ENCODE measurements around the gene TMEM63B. TPM values are rescaled to one million over a fixed set of nuclear protein-coding genes. Genes with fewer than 3 reads are reported as not detected.

The TMEM63B gene
- total RNA-seq, 4 donors from 2014 or later: 73.4 to 91.2 (median 87.7) TPM

GRCh38 chr6:44166116-44166515, 38.8 kb downstream of the TMEM63B start:
- intact Hi-C loops (cut with DNase I; ENCODE audit: low total_unique reads): no loop called here
- TF ChIP-seq CTCF (IDR thresholded peaks at IDR 0.05) (no peak), POLR2A (IDR thresholded peaks at IDR 0.05) (no peak)
- no peak overlapping the region for H3K4me3 ChIP-seq (ENCODE audit: low read depth, poor library complexity, severe bottlenecking)
- no peak for DNase-seq (ENCODE audit: low spot score in 2 of 2)
- 74 to 75% methylated on average over 7 of the region's 7 CpGs for WGBS, 2 donors

- no peak for DNase-seq (ENCODE audit: low spot score in 2 of 2)
- intact Hi-C loops (cut with DNase I; ENCODE audit: low total_unique reads): no loop called here
- TF ChIP-seq POLR2A (IDR thresholded peaks at IDR 0.05): no peak
- no peak for TF ChIP-seq CTCF (IDR thresholded peaks at IDR 0.05)
- no peak overlapping the region for H3K4me3 ChIP-seq (ENCODE audit: low read depth, poor library complexity, severe bottlenecking)
- 55 to 66% methylated on average over 16 of the region's 16 CpGs for WGBS, 2 donors
Measured at GRCh38 chr6:44166591-44167184, 39.3 kb downstream of the TMEM63B start.

GRCh38 chr6:44167567-44167966, 40.2 kb downstream of the TMEM63B start:
- TF ChIP-seq CTCF (IDR thresholded peaks at IDR 0.05): no peak
- no peak overlapping the region for H3K4me3 ChIP-seq (ENCODE audit: low read depth, poor library complexity, severe bottlenecking)
- DNase-seq (ENCODE audit: low spot score in 2 of 2): no peak
- intact Hi-C loops (cut with DNase I; ENCODE audit: low total_unique reads): no loop called here
- 96 to 100% methylated on average over 1 of the region's 1 CpG for WGBS, 2 donors

- 35% methylated on average over 9 of the region's 9 CpGs for WGBS, 2 donors
- H3K4me3 ChIP-seq (ENCODE audit: low read depth, poor library complexity, severe bottlenecking): no peak overlapping the region
- DNase-seq (ENCODE audit: low spot score in 2 of 2): peak in 1 of 2 donors; percentile 58
- TF ChIP-seq CTCF (IDR thresholded peaks at IDR 0.05) (no peak), POLR2A (IDR thresholded peaks at IDR 0.05) (no peak)
- intact Hi-C loops (cut with DNase I; ENCODE audit: low total_unique reads): no loop called here
Measured at GRCh38 chr6:44169154-44169553, 41.8 kb downstream of the TMEM63B start.

GRCh38 chr6:44169886-44170570, 42.7 kb downstream of the TMEM63B start:
- no peak for TF ChIP-seq CTCF (IDR thresholded peaks at IDR 0.05)
- TF ChIP-seq POLR2A (IDR thresholded peaks at IDR 0.05): no peak
- DNase-seq (ENCODE audit: low spot score in 2 of 2): no peak
- 71 to 79% methylated on average over 10 of the region's 10 CpGs for WGBS, 2 donors
- intact Hi-C loops (cut with DNase I; ENCODE audit: low total_unique reads): loop anchor here (5.0 kb wide), 2 partner anchors 67 to 87 kb away; partner anchors contain the start of gene SLC35B2
- H3K4me3 ChIP-seq (ENCODE audit: low read depth, poor library complexity, severe bottlenecking): no peak overlapping the region

All from lower leg skin (tissue), 4 donors.